Measurements from ENCODE around the gene PCP2. TPM values are rescaled to one million over a fixed set of nuclear protein-coding genes. Genes with fewer than 3 reads are reported as not detected.

PCP2 gene
- total and polyA plus RNA-seq, 2 of the 13 experiments (the other 11 are each of a cell fraction or from before 2014, with no cell fraction given), result 0.62 TPM; not detected in 1

- WGBS (ENCODE audit: low lambda C conversion rate), result 99% methylated on average over 67 of the region's 74 CpGs
- intact Hi-C loops (cut with micrococcal nuclease; ENCODE audit: unreplicated experiment), result no loop called here
- Histone ChIP-seq H3K27me3 (ENCODE audit: control insufficient read depth in 1 of 2, insufficient read depth in 2 of 2, low read length in 2 of 2) (peaks cover 1 to 11% of the 10 kb centered on the region in 2 experiments; a peak in 3 of 5 replicates), H3K36me3 (replicated peaks in 1 of 2; ENCODE audit: control insufficient read depth in 1 of 2, insufficient read depth in 2 of 2, low read length in 2 of 2) (0 out of 5 replicates have a peak, but pooled peaks cover 0 to 2% of the 10 kb centered on the region in 2 experiments), H3K27ac (ENCODE audit: extremely low read length, insufficient read depth, low read length) (no peak overlapping the region), H2AFZ (ENCODE audit: low read length) (no peak overlapping the region), H4K20me1 (ENCODE audit: insufficient read depth, low read length) (no peaks in the 10 kb centered on the region), H3K4me1 (ENCODE audit: insufficient read depth, low read length) (peaks cover 36% of the 10 kb centered on the region), H3K9ac (ENCODE audit: insufficient read depth, low read depth, low read length) (0 out of 2 replicates have a peak overlapping the region, but pooled peaks have one; percentile 88), H3K4me2 (ENCODE audit: low read depth, low read length) (peak overlapping the region; percentile 80), H3K79me2 (ENCODE audit: insufficient read depth, low read length) (peaks cover 5% of the 10 kb centered on the region), H3K9me3 (ENCODE audit: low read length) (no peaks in the 10 kb centered on the region), H3K4me3 (replicated peaks in 1 of 3; ENCODE audit: insufficient read depth in 1 of 3, low read depth in 2 of 3, low read length in 3 of 3) (peak overlapping the region in 1 of 3 experiments; percentile 97; a peak in 1 of 6 replicates)
- ChIA-PET POLR2A (no interaction called here), CTCF (ENCODE audit: low intra/inter-chr PET ratio, low total read pairs) (interaction anchor here (2.8 kb wide), 1 partner anchor 114 kb away, joined by 13 read pairs; no protein-coding TSS in a partner anchor)
- no peak for DNase-seq (ENCODE audit: low spot score)
- in situ Hi-C loops (cut with HindIII; ENCODE audit: extremely low pct_ligation_motif_present, low pct_unique_long_range_greater_than_20kb), result loop anchor here (5.0 to 10.0 kb wide), 2 partner anchors 112 to 120 kb away; no protein-coding TSS in a partner anchor
- TSS peak; percentile 73 for BruUV-seq (replicated peaks)
- TF ChIP-seq KMT2A (CRISPR knock-in tag; IDR thresholded peaks at IDR 0.05), result no peak
- peak; percentile 33 for TF ChIP-seq AGO2 (optimal IDR thresholded peaks at IDR 0.05; ENCODE audit: low read depth, low read length)
- TF ChIP-seq RBFOX2 (IDR thresholded peaks at IDR 0.05; ENCODE audit: low read depth, low read length), result peak; percentile 49; the same call in 1 of the 2 replicates
- no peak for ATAC-seq
- FAIRE-seq, result no peak
These were observed 48.8 kb upstream of the PCP2 start for GRCh38 chr19:7682175-7682855.

- BruUV-seq (replicated peaks), result no TSS peak
- CTCF ChIA-PET (ENCODE audit: low intra/inter-chr PET ratio, low total read pairs), result interaction anchor here (2.8 to 3.1 kb wide), 2 partner anchors 30 to 113 kb away, joined by 13 to 34 read pairs; no protein-coding TSS in a partner anchor
- POLR2A ChIA-PET, result interaction anchor here (1.2 kb wide), 1 partner anchor 44 kb away, joined by 4 read pairs; no protein-coding TSS in a partner anchor
- TF ChIP-seq ELF1 (CRISPR knock-in tag; IDR thresholded peaks at IDR 0.05) (no peak), ZSCAN31 (CRISPR knock-in tag; IDR thresholded peaks at IDR 0.05; ENCODE audit: low read depth) (no peak; the same call in 1 of the 2 replicates), LBX2 (CRISPR knock-in tag; IDR thresholded peaks at IDR 0.05; ENCODE audit: borderline replicate concordance) (no peak), ELF3 (CRISPR knock-in tag; IDR thresholded peaks at IDR 0.05) (no peak), BORCS8-MEF2B (CRISPR knock-in tag; IDR thresholded peaks at IDR 0.05) (no peak), ARID3A (IDR thresholded peaks at IDR 0.05; ENCODE audit: low read depth, low read length) (no peak), SMC3 (IDR thresholded peaks at IDR 0.05; ENCODE audit: low read length) (peak; percentile 46; the same call in 1 of the 2 replicates), SNRNP70 (IDR thresholded peaks at IDR 0.05; ENCODE audit: low read depth, low read length) (no peak), HNRNPL (IDR thresholded peaks at IDR 0.05; ENCODE audit: low read depth, low read length) (0 out of 2 replicates have a peak, but pooled peaks have one; percentile 32), TRIM24 (CRISPR knock-in tag; IDR thresholded peaks at IDR 0.05) (no peak)
These were observed 48.0 kb upstream of the PCP2 start for GRCh38 chr19:7681340-7682174.

More at GRCh38 chr19:7681340-7682174, 48.0 kb upstream of the PCP2 start:
- H3K4me2 ChIP-seq (ENCODE audit: low read depth, low read length), result peak overlapping the region; percentile 80
- peaks cover 5% of the 10 kb centered on the region for H3K79me2 ChIP-seq (ENCODE audit: insufficient read depth, low read length)
- H4K20me1 ChIP-seq (ENCODE audit: insufficient read depth, low read length), result no peaks in the 10 kb centered on the region
- in situ Hi-C loops (cut with HindIII; ENCODE audit: extremely low pct_ligation_motif_present, low pct_unique_long_range_greater_than_20kb) (loop anchor here (5.0 to 10.0 kb wide), 2 partner anchors 113 to 119 kb away; no protein-coding TSS in a partner anchor), intact Hi-C loops (cut with micrococcal nuclease; ENCODE audit: unreplicated experiment) (loop anchor here (1.0 to 2.0 kb wide), 2 partner anchors 29 to 117 kb away; no protein-coding TSS in a partner anchor)
- H3K9ac ChIP-seq (ENCODE audit: insufficient read depth, low read depth, low read length), result peak overlapping the region; percentile 88
- ATAC-seq (peak; percentile 45), FAIRE-seq (peak; percentile 32), DNase-seq (ENCODE audit: low spot score) (peak; percentile 77)
- H3K4me1 ChIP-seq (ENCODE audit: insufficient read depth, low read length), result peaks cover 36% of the 10 kb centered on the region
- peak overlapping the region; percentile 85 to 99 (median 97) for H3K4me3 ChIP-seq (replicated peaks in 1 of 3; ENCODE audit: insufficient read depth in 1 of 3, low read depth in 2 of 3, low read length in 3 of 3)
- peaks cover 2 to 13% of the 10 kb centered on the region in 2 experiments; a peak in 2 of 5 replicates for H3K27me3 ChIP-seq (ENCODE audit: control insufficient read depth in 1 of 2, insufficient read depth in 2 of 2, low read length in 2 of 2)
- H3K27ac ChIP-seq (ENCODE audit: extremely low read length, insufficient read depth, low read length), result peak overlapping the region; percentile 57
- no peak overlapping the region for H2AFZ ChIP-seq (ENCODE audit: low read length)
- H3K36me3 ChIP-seq (replicated peaks in 1 of 2; ENCODE audit: control insufficient read depth in 1 of 2, insufficient read depth in 2 of 2, low read length in 2 of 2), result 0 out of 5 replicates have a peak, but pooled peaks cover 0 to 2% of the 10 kb centered on the region in 2 experiments
- 41% methylated on average over 33 of the region's 43 CpGs for WGBS (ENCODE audit: low lambda C conversion rate)
- no peaks in the 10 kb centered on the region for H3K9me3 ChIP-seq (ENCODE audit: low read length)
